Measurements from ENCODE around the gene LRRC28.
"Not testable (repeated sequence)": the region's sequence is repeated elsewhere in the genome, so short reads cannot be mapped to it uniquely, and the experiment has no call there.

Gene LRRC28

DNA sequence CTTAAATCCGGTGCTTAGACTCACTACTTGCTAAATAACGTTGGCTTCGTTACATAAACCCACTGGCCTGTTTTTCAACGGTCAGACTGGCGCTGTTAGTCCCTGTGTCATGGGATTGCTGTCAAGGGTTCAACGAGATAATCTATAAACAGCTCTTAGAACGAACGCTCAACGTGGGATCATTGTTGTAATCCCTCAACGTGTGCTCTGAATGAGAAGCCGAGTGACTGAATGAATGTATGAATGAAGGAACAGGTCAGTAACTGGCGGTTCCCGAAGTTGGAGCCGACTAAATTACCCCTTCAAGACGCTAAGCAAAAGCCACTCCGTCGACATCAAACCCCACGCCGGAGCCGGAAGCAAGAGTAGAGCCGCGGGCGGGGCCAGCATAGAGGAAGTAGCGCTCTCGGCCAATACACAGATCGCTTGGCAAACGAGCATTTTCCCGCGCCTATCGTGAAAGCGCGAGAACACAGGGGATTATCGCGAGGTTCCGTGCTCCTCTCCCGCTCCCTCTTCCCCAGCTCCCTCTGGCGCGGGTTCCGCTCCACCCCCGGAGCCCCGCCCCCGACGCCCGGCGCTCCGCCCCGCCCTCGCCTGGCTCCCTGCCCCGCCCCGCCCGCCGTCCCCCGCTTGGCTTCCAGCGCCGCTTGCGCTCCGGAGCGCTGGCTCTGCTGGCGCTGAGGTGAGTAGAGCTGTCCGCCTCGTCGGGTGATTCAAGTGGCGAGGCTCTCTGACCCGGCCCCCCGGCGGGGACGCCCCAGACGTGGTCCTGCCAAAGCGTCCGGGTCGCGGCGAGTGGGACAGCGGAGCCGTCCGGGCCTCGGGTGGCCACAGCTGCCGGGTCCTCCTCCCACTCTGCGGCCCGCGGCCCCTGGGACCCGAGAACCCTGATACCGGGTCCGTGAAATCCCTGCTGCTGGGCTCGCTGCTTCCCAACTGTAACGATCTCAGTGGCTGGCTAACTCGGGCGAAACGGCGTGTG is at the start of gene LRRC28:
Gene LRRC28 (plus strand): TSS at position 625 of the 985 bp plus-strand sequence. CDS start 4,477 bp downstream, outside the sequence.
- peak; percentile 99 for DNase-seq

DNA sequence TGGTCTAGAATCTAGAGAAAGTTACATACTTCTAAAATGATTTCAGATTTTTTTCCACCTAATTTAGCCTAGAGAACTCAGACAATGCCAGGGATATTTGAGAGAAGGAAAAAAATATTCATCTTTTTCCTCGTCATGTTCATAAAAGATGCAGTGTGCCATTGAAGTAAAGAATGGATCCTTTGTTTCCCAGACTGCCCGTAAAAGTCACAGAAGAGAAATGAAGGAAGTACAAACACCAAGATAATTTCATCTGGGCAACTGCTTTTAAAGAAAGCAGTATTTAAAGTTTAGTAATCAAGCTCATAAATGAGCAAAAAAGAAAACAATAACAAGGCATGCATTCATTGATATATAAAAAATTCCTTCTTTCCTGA is 49.1 kb upstream of the LRRC28 start:
- DNase-seq, result no peak

DNA sequence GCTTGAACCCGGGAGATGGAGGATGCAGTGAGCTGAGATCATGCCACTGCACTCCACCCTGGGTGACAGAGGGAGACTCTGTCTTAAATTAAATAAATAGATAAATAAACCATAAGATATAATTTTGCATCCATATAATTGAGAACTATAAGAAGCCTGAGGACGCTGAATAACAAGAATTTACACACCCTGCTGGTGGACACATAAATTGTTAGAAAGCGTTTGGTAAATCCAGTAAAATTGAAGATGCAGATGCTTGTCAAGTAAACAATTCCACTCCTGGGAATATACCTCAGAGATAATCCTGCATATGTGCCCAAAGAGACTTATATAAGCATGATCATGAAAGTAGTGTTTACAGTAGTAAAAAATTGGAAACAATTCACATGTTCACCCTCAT is 43.6 kb upstream of the LRRC28 start:
- DNase-seq, result no peak

GRCh38 chr15:99209326-99209725 is 42.0 kb upstream of the LRRC28 start:
- DNase-seq, result no peak

DNA sequence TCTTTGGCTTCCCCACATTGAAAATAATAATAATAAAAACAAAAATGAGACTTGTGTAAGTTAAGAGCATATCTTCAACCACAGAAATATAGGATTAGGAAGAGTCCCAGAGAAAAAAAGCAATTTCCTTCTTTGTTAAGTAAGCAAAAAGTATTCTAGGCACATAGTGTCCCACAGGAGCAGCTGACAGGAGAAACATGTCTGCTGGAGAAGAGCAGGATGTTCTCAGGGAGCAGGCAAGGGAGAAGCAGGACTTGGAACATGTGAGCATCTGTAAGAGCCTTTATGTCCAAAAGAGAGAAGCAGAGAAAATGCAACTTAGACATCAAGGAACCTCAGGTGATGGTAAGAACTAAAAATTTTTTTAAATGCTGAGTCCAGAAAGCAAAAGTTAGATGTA is 40.9 kb upstream of the LRRC28 start:
- DNase-seq, result no peak

GRCh38 chr15:99211926-99212325 is 39.4 kb upstream of the LRRC28 start:
- peak; percentile 35 for DNase-seq

DNA sequence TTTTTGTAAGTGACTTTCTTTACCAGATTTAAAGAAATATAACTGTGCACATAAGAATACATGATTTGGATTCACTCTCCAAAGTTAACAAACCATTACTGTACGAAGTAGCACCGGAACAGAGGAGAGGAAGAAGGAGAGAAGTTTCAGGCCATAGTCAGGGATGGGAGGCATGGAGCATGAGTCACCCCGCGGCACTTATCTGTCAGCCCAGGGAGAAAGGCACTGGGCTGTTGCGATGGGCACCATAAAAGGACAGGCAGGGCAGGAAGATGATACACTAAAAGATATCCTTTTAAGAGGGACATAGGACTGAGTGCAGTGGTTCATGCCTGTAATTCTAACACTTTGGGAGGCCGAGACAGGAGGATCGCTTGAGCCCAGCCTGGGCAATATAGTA is 38.9 kb upstream of the LRRC28 start:
- peak; percentile 68 for DNase-seq

DNA sequence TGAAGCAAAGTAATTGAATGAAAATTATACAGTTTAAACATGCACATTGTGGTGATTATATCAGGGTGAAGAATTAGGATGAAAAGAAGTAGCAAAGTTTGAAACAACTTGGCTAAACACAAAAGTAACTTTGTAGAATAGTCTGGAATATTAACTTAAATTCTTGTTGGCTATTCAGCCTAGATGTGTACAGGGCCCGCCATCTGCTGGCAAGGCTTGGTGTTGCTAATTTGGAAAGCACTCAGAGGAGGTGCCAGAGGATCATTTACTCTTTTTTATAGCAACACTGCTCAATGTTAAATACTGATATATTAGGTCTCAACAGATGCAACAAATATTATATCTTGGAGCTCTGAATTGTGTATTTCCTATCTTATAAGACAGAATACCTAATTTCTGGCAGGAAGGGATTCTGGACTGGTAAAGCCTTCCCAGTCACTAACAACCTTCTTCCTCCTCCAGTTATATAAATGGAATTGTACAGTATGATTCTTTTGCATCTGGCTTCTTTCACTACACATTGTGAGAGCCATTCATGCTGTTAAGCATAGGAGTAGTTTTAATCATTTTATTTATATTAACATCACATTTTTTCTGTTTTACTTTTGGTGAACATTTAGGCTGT is 38.0 kb upstream of the LRRC28 start:
- peak; percentile 54 for DNase-seq

GRCh38 chr15:99224372-99225214 is 26.7 kb upstream of the LRRC28 start:
- no peak for DNase-seq

DNA sequence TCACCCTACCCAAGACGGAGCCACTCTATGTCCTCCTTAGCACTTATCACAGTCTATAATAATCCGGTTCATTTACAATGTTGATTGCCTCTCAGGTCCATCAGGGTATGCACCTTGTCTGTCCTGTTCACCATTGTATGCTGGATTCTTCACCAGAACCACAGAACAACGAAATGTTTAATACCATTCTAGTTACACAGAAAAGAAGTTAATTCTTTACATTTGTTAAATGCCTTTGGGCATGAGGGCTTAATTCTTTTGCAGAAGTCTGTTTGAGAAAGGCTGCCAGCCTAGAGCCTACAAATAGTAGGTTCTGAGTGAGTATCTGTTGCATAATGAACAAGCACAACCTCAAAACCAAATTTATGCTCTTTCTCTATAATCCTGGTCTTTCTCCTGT is 24.5 kb upstream of the LRRC28 start:
- DNase-seq, result no peak

DNA sequence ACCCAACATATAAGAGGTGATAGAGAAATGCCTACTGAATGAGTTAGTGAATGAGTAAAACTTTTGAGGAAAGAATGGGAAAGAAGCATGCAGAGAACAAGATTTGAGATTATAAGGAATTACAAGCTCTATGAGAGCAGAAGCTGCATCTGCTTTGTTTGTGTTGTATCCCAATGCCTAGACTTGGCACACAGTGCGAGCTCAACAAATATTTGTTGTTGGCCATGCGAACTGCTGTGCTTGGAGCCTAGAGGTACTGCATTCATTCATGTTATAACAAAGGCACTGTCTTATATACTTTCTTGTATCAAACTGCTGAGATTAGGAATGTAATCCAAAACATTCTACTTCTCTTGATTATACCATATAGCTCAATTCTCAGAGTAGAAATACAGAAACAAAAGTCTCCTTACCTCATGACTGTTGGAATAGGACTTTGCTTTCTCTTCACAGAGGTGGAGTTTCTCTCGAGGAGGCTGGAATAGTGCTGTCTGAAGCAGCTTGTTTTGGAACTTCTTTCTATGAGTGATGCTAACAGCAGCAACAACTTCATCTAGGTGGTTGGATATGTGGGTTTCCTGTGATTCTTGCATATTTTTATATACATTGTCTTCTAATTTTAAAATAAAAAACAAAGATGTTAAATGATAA is 23.0 kb upstream of the LRRC28 start:
- DNase-seq, result no peak

GRCh38 chr15:99230867-99231266 is 20.4 kb upstream of the LRRC28 start:
- DNase-seq, result no peak

GRCh38 chr15:99232740-99233139 is 18.5 kb upstream of the LRRC28 start:
- DNase-seq, result no peak

GRCh38 chr15:99234160-99234559 is 17.1 kb upstream of the LRRC28 start:
- not testable (repeated sequence) for DNase-seq

DNA sequence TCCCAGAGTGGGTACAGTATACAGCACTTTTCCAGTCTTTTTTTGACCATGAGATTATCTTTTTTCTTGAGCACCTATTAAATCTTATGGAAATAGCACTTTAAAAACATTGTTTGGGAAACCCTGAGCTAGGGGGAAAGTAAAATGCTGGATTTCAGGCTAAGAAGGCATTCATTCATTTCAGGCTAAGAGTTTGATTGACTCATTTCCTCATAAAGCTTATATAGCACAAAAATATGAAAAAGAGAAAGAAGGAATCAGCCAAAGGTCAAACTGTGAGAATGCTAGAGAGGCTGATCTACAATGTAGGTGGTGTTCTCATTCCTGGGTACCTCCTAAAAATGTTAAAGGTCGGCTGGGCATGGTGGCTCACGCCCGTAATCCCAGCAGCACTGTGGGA is 12.4 kb upstream of the LRRC28 start:
- no peak for DNase-seq

- no peak for DNase-seq
Observed at GRCh38 chr15:99239545-99240198, 11.6 kb upstream of the LRRC28 start.

DNA sequence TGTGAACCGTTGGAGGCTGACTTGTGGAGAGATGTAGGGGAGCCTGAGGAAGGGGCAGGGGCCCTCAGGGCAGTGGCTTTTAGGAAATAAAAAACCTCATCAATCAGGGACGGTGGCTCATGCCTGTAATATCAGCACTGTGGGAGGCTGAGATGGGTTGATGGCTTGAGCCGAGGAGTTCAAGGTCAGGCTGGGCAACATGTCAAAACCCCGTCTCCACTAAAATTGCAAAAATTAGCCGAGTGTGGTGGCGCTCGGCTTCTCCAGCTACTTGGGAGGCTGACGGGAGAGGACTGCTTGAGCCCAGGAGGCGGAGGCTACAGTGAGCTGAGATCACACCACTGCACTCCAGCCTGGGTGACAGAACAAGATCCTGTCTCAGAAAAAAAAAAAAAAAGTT is 9.5 kb upstream of the LRRC28 start:
- DNase-seq, result no peak

DNA sequence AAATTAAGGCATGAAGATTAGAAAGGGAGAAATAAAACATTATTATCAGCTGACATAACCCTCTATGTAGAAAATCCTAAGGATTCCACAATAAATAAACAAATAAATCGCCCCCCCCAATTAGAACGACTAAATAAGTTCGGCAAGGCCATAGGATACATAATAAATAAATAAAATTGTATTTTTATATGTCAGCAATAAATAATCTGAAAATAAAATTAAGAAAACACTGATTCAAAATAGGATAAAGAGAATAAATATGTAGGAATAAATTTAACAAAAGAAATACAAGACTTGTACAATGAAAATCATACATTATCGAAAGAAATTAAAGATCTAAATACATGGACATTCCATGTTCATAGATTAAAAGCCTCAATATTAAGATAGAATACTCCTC is 7.0 kb upstream of the LRRC28 start:
- no peak for DNase-seq

- DNase-seq, result no peak
Observed at GRCh38 chr15:99247062-99247461, 4.2 kb upstream of the LRRC28 start.

GRCh38 chr15:99248000-99248715 is 3.1 kb upstream of the LRRC28 start:
- no peak for DNase-seq

DNA sequence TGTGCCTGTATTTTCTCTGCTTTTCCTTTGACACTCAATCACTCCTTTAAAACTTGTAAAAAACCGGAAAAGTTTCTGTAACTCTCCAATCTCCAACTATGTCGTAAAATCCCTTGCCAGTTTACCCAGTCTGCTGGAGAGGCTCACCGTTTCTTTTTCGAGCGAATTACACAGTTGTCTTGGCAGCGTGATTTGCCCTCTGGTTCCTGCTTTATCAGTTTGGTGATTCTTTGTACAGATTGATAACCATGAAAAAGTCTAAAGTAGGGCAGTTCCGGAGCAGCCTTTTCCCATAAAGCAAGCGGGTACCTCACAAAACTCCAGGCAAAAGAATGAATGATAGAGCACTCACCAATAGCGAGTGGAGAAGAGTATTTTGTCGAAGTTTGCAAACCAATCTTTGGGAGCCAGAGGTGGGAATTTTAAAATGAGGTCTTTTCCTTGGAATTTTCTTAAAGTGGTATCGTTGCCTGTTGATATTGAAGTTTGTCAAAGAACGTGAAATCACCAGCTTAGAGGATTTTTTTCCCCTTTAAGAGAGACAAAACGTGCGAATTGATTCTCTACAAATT is 1.9 kb upstream of the LRRC28 start, which contains the start of gene TTC23:
Gene TTC23 (minus strand): TSS at position 312 of the 572 bp plus-strand sequence. CDS start 20,869 bp downstream, outside the sequence.
- peak; percentile 93 for DNase-seq

All from HCEC 1CT (cell line).